Mesenteric fat pad (tissue), 1 donor: Measurements from ENCODE around the gene ZFP90. TPM values are rescaled to one million over a fixed set of nuclear protein-coding genes. Genes with fewer than 3 reads are reported as not detected.

Source experiments
- DNase-seq: peaks from one replicate; pipeline ENCODE4 v3.0.0-alpha.2; 2020; ENCODE audit warnings: low spot score
- total RNA-seq: library from RNA; stranded (reverse); fragmentation: NEBNext Ultra II Directional; extraction: Animal tissue kit (Norgen Biotek cat#: 25700); gene quantifications from one replicate; pipeline ENCODE4 v1.2.1, GENCODE V29; 2021
- donor health status: DM: yes; HTN: yes; CAD: no.

Gene ZFP90
- total RNA-seq, 1 donor from 2014 or later, result 15.4 TPM

DNA sequence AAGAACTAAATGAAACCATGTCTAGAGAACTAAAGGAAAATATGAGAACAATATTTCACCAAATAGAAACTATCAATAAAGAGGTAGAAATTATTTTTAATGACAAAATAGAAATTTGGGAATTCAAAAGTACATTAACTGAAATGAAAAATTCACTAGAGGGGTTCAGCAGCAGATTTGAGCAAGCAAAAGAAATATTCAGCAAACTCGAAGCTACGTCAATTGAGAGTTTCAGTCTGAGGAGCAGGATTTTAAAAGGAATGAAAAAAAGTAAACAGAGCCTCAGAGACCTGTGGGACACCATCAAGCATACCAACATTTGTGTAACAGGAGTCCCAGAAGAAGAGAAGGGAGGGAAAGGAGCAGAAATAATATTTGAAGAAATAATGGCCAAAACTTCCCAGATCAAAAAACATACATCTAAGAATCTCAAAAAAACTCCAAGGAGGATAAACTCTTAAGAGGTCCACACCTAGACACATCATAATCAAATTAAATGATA is 38.3 kb downstream of the ZFP90 start:
- DNase-seq, result no peak

DNA sequence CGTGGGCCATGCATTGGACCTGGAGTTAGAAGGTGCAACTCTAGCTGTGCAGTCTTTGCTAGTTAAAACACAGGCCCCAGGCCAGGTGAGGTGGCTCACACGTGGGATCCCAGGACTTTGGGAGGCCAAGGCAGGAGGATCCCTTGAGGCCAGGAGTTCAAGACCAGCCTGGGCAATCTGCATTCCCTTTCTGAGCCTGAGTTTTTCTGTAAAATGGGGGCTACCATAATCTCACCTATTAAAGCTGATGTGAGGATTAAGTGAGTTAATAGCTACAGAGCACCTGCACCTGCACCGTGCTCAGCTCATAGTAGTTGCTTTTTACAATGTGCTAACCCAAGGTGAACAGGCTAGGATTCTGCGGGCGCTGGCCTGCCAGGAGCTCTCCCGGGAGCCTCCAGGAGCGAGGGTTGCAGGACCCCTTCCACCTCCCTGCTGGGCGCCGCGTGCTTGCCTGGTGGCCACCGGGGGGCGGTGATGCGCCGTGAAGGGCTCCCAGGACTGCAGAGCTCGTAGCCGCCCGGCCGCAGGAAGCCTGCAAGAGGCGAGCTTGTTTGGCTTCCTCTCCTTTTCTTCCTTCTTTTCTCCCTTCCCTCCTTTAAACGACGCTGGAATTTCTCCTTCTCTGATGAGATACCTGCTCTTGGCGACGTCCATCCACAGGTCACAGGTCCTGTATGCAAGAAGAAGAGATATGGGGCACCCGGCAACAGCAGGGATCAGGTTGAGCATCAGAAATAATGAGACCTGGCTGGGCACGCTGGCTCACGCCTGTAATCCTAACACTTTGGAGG is 51.3 kb downstream of the ZFP90 start:
- DNase-seq, result no peak

GRCh38 chr16:68592466-68593337 is 53.6 kb downstream of the ZFP90 start:
- DNase-seq, result no peak

DNA sequence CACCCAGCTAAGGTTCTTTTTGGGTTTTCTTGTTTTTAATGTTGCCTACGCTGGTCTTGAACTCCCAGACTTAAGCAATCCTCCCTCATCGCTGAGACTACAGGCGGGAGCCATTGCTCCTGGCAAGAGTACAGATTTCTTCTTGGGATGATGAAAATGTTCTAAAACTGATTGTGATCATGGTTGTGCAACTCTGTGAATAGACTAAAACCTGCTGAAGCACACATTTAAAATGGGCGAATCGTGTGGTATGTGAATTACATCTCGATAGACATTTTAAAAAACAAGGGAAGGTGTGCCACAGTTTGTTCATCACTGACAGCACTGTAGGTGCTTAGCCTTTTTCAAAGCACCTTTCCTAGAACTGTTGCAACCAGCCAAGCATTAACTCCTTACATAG is 57.2 kb downstream of the ZFP90 start:
- DNase-seq, result no peak

DNA sequence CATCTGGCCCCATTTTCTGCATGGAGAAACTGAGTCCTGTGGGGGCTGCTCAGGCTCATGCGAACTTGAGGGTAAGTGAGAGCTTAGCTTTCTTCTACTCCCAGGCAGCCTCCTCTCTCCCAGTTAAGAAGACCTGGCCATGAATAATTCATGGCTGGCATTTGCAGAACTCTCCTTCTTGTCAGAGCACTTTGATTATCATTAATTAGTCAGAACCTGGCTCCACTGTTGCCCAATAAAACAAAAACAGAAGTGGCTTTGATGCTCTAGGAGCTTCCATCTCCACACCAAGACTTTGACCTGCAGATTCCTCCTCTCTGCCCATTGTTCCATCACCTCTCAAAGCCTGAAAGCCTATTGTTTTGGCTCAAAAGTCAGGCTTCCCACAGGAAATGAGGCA is 60.5 kb downstream of the ZFP90 start:
- DNase-seq, result no peak

DNA sequence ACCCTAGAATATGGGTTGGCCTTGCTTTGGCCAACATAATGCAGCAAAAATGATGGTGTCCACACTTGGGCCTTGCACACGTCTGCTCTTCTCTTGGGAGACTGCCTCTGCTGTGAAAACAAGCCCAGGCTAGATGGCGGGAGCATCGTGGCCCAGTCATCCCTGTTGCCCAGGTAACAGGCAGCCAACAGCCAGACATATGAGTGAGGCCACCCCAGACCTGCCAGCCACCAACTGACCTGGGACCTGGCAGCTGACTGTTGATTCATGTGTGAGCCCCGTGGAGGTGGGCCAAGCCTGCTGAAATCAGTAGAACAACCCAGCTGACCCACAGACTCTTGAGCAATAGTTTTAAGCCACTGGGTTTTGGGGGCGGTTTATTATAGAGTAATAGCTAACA is 66.7 kb downstream of the ZFP90 start:
- no peak for DNase-seq

DNA sequence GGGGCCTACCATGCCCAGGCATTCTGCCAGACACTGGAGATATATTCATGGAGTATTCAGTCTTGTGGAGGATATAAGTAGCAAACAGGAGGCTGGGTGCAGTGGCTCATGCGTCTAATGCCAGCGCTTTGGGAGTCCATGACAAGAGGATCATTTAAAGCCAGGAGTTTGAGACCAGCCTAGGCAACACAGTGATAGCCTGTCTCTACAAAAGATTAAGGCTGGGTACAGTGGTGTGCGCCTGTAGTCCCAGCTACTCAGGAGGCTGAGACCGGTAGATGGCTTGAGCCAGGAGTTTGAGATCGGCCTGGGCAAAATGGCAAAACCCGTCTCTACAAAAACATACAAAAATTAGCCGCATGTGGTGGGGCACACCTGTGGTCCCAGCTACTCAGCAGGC is 68.4 kb downstream of the ZFP90 start:
- no peak for DNase-seq

- no peak for DNase-seq
Measured at GRCh38 chr16:68608330-68608729, 69.2 kb downstream of the ZFP90 start.

GRCh38 chr16:68612996-68613395 is 73.9 kb downstream of the ZFP90 start:
- no peak for DNase-seq

DNA sequence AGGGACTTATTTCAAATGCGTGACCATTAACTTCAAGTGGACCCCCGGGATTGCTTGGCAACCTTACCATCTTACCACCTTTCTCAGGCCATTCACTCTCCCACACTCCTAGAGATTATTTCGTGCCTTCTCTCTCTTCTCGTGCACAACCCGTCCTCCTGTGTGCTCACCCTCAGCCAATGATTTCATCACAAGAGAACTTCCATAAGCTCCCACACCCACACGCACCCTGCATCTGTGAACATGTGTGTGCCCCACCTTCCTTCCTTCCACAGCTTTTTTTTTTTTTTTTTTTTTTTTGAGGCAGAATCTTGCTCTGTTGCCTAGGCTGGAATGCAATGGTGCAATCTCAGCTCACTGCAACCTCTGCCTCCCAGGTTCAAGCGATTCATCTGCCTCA is 78.6 kb downstream of the ZFP90 start:
- DNase-seq, result no peak

Other genes with a start within 250 kb of the ZFP90 start
- 12.3 TPM for gene SLC7A6OS, start 228.3 kb upstream of the ZFP90 start, total RNA-seq
- 35.7 TPM for gene PRMT7, start 228.3 kb upstream of the ZFP90 start, total RNA-seq
- 0.58 TPM for gene SMPD3, start 90.8 kb upstream of the ZFP90 start, total RNA-seq
- gene CDH3, start 106.0 kb downstream of the ZFP90 start, total RNA-seq, result 0.51 TPM
- gene CDH1, start 198.0 kb downstream of the ZFP90 start, total RNA-seq, result 0.55 TPM